ENCODE results near the gene DR1. TPM values are rescaled to one million over a fixed set of nuclear protein-coding genes. Genes with fewer than 3 reads are reported as not detected.

The DR1 gene
- total RNA-seq, 1 donor from 2014 or later = 76.9 TPM

DNA sequence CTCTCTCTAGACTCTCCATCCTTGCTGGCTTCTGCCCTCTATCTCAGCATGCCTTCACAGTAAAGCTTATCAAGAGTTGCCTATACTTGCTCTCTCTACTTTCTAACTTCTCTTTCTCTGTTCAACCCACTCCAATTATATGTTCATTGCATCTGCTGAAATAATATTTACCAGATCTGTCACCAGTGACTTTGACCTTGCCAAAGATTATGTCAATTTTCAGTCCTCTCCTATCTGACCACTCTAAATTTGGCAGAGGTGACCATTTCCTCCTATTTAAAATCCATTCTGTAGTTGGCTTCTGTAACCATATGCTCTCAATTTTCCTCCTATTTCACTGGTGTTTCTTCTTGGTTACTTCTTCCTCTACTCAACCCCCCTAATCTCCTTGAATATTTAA lies 38.8 kb upstream of the DR1 start:
- Histone ChIP-seq H3K36me3 (ENCODE audit: insufficient read depth, low read length) (no peaks in the 10 kb centered on the region), H3K79me2 (ENCODE audit: insufficient read depth, low read length) (no peaks in the 10 kb centered on the region), H3K27me3 (ENCODE audit: insufficient read depth, low read length) (no peaks in the 10 kb centered on the region), H4K20me1 (ENCODE audit: insufficient read depth, low read length) (no peaks in the 10 kb centered on the region), H3K4me1 (ENCODE audit: insufficient read depth, low read length) (no peaks in the 10 kb centered on the region), H3K4me2 (ENCODE audit: low read length) (no peak overlapping the region), H3K4me3 (ENCODE audit: insufficient read depth, low read depth, low read length) (no peak overlapping the region), H3K9ac (ENCODE audit: low read length) (no peak overlapping the region), H3K9me3 (ENCODE audit: insufficient read depth, low read depth, low read length) (no peaks in the 10 kb centered on the region), H3K27ac (ENCODE audit: low read depth, low read length) (no peak overlapping the region), H2AFZ (ENCODE audit: low read depth, low read length) (no peak overlapping the region)
- no peaks in the 10 kb centered on the region for H3K9me3 Mint-ChIP-seq (ENCODE audit: unreplicated experiment)
- FAIRE-seq (no peak), DNase-seq (ENCODE audit: low read depth) (no peak)
- no peaks in the 10 kb centered on the region for H3K4me1 Mint-ChIP-seq (ENCODE audit: low read depth, unreplicated experiment)
- H3K4me3 Mint-ChIP-seq (ENCODE audit: unreplicated experiment) = no peak overlapping the region
- no peaks in the 10 kb centered on the region for H3K36me3 Mint-ChIP-seq (ENCODE audit: low read depth, unreplicated experiment)
- H3K27me3 Mint-ChIP-seq (ENCODE audit: low read depth, unreplicated experiment) = no peaks in the 10 kb centered on the region
- no peak overlapping the region for H3K27ac Mint-ChIP-seq (ENCODE audit: unreplicated experiment)
- TF ChIP-seq CTCF (IDR thresholded peaks at IDR 0.05; ENCODE audit: insufficient read depth, low read depth, low read length) (no peak), EZH2 (IDR thresholded peaks at IDR 0.05; ENCODE audit: insufficient read depth, low read length) (no peak)

- DNase-seq (ENCODE audit: low read depth) = no peak
- no peak overlapping the region for H3K9ac ChIP-seq (ENCODE audit: low read length)
- FAIRE-seq = no peak
- no peaks in the 10 kb centered on the region for H3K36me3 ChIP-seq (ENCODE audit: insufficient read depth, low read length)
- TF ChIP-seq EZH2 (IDR thresholded peaks at IDR 0.05; ENCODE audit: insufficient read depth, low read length) (no peak), CTCF (IDR thresholded peaks at IDR 0.05; ENCODE audit: insufficient read depth, low read depth, low read length) (no peak)
- no peak overlapping the region for H3K27ac Mint-ChIP-seq (ENCODE audit: unreplicated experiment)
- no peak overlapping the region for H2AFZ ChIP-seq (ENCODE audit: low read depth, low read length)
- H3K79me2 ChIP-seq (ENCODE audit: insufficient read depth, low read length) = no peaks in the 10 kb centered on the region
- peaks cover 2% of the 10 kb centered on the region for H3K4me1 Mint-ChIP-seq (ENCODE audit: low read depth, unreplicated experiment)
- H4K20me1 ChIP-seq (ENCODE audit: insufficient read depth, low read length) = no peaks in the 10 kb centered on the region
- no peak overlapping the region for H3K4me2 ChIP-seq (ENCODE audit: low read length)
- no peaks in the 10 kb centered on the region for H3K27me3 Mint-ChIP-seq (ENCODE audit: low read depth, unreplicated experiment)
- H3K9me3 Mint-ChIP-seq (ENCODE audit: unreplicated experiment) = no peaks in the 10 kb centered on the region
- H3K4me3 Mint-ChIP-seq (ENCODE audit: unreplicated experiment) = no peak overlapping the region
- H3K27me3 ChIP-seq (ENCODE audit: insufficient read depth, low read length) = no peaks in the 10 kb centered on the region
- peaks cover 3% of the 10 kb centered on the region for H3K36me3 Mint-ChIP-seq (ENCODE audit: low read depth, unreplicated experiment)
- H3K4me1 ChIP-seq (ENCODE audit: insufficient read depth, low read length) = no peaks in the 10 kb centered on the region
- no peak overlapping the region for H3K4me3 ChIP-seq (ENCODE audit: insufficient read depth, low read depth, low read length)
- no peaks in the 10 kb centered on the region for H3K9me3 ChIP-seq (ENCODE audit: insufficient read depth, low read depth, low read length)
- no peak overlapping the region for H3K27ac ChIP-seq (ENCODE audit: low read depth, low read length)
These were observed 32.7 kb upstream of the DR1 start for GRCh38 chr1:93313026-93313425.

DNA sequence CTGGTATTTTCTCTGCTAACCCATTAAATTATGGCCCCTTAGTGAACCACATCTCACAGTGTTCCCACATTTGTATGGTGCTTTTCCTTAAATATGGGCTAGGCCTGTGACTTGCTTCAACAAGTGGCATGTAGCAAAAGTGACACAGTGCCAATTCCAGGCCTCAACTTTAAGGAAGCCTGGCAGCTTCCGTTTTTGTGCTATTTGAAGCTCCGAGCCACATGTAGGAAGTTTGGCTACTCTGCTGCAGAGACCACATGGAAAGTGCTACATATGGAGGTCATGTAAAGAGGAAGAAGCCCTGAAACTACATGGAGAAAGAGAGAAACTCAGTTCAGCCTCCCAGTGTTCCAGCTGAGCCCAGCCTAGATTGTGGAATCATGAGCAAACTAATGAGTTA lies 28.5 kb upstream of the DR1 start:
- H3K4me1 ChIP-seq (ENCODE audit: insufficient read depth, low read length) = no peaks in the 10 kb centered on the region
- no peak overlapping the region for H3K27ac ChIP-seq (ENCODE audit: low read depth, low read length)
- H3K4me3 ChIP-seq (ENCODE audit: insufficient read depth, low read depth, low read length) = no peak overlapping the region
- H3K9ac ChIP-seq (ENCODE audit: low read length) = no peak overlapping the region
- no peak overlapping the region for H3K4me2 ChIP-seq (ENCODE audit: low read length)
- H3K36me3 ChIP-seq (ENCODE audit: insufficient read depth, low read length) = no peaks in the 10 kb centered on the region
- DNase-seq (ENCODE audit: low read depth) (no peak), FAIRE-seq (no peak)
- H3K79me2 ChIP-seq (ENCODE audit: insufficient read depth, low read length) = no peaks in the 10 kb centered on the region
- H3K27me3 ChIP-seq (ENCODE audit: insufficient read depth, low read length) = no peaks in the 10 kb centered on the region
- H2AFZ ChIP-seq (ENCODE audit: low read depth, low read length) = no peak overlapping the region
- H4K20me1 ChIP-seq (ENCODE audit: insufficient read depth, low read length) = no peaks in the 10 kb centered on the region
- Mint-ChIP-seq H3K27me3 (ENCODE audit: low read depth, unreplicated experiment) (no peaks in the 10 kb centered on the region), H3K27ac (ENCODE audit: unreplicated experiment) (no peak overlapping the region), H3K4me3 (ENCODE audit: unreplicated experiment) (no peak overlapping the region), H3K4me1 (ENCODE audit: low read depth, unreplicated experiment) (peaks cover 2% of the 10 kb centered on the region), H3K9me3 (ENCODE audit: unreplicated experiment) (peaks cover 3% of the 10 kb centered on the region), H3K36me3 (ENCODE audit: low read depth, unreplicated experiment) (peaks cover 8% of the 10 kb centered on the region)
- H3K9me3 ChIP-seq (ENCODE audit: insufficient read depth, low read depth, low read length) = no peaks in the 10 kb centered on the region
- no peak for TF ChIP-seq CTCF (IDR thresholded peaks at IDR 0.05; ENCODE audit: insufficient read depth, low read depth, low read length)
- TF ChIP-seq EZH2 (IDR thresholded peaks at IDR 0.05; ENCODE audit: insufficient read depth, low read length) = no peak
